Superior temporal gyrus (tissue), 1 donor: Measurements from ENCODE around the gene ZFP62.
"Not testable (repeated sequence)": the region's sequence is repeated elsewhere in the genome, so short reads cannot be mapped to it uniquely, and the experiment has no call there.

ENCODE experiments used
- DNase-seq: peaks from one replicate; pipeline ENCODE4 v3.0.0-alpha.2; 2016; ENCODE audit errors: extremely low spot score

Gene ZFP62

DNA sequence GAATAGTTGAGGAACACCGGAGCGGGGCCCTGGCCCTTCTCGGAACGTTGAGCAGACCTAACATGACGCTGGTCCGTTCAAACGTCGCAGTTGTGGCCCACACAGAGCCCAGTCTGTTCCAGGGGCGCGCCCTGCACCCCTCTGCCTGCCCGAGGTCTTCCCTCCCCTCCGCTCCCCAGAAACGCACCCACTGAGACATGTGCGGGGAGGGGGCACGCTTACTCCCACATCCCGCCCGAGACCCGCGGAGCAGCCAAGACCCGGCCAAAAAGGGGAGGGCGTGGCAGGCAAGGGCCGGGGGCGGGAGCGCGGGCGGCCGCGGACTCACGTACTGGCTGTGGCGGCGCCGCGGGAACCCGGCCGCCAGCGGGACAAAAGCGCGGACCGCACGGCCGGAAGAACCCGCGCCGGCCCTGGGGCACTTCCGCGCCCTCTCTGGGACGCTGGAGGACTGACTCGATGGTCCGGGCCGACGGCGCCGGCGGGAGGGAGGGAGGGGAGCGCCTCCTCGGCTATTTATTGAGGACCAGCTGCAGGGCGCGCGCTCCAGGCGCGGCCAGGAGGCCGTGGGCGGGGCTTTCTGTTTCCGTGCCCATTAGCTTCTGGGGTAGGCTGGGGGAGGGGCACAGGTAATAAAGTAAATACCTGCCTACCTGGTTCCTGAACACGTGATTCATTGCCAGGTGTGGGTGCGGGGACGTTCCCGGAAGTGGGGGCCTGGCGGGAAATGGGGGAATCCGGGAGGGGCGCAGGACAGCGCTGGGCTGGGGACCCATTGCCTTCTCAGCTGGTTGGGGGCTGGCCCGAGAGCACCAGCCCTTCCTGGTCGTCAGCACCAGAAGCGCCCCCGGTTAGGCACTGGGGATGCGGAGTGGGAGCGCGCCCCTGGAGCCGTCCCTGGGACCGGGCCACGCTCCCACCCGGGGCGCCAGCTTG is at the start of gene ZFP62:
Gene ZFP62, minus strand, starts transcription at position 390 of the 936 bp plus-strand sequence. Its CDS starts 57 bp downstream, at position 333.
- peak; percentile 85 for DNase-seq

DNA sequence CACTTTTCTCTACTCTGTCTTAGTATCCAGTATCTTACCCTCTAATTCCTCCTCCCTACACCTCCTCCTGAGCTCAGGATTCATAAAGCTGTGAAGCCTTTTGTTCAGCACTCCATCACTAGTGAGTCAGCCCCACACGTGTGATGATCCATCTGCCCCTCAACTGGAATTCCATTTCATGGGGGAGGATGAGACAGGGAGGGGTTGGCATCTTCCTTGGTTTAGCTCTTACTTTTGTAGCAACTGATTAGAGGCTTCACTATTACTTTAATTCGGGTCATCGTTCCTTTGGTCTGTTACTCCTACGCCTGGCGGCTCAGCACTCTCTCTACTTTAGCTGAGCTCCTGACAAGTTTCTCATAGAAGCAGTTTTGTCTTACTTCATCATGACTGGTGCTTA is 49.7 kb upstream of the ZFP62 start:
- DNase-seq = no peak

- no peak for DNase-seq
These were observed 49.1 kb upstream of the ZFP62 start for GRCh38 chr5:180910182-180910581.

- no peak for DNase-seq
These were observed 48.7 kb upstream of the ZFP62 start for GRCh38 chr5:180909782-180910181.

DNA sequence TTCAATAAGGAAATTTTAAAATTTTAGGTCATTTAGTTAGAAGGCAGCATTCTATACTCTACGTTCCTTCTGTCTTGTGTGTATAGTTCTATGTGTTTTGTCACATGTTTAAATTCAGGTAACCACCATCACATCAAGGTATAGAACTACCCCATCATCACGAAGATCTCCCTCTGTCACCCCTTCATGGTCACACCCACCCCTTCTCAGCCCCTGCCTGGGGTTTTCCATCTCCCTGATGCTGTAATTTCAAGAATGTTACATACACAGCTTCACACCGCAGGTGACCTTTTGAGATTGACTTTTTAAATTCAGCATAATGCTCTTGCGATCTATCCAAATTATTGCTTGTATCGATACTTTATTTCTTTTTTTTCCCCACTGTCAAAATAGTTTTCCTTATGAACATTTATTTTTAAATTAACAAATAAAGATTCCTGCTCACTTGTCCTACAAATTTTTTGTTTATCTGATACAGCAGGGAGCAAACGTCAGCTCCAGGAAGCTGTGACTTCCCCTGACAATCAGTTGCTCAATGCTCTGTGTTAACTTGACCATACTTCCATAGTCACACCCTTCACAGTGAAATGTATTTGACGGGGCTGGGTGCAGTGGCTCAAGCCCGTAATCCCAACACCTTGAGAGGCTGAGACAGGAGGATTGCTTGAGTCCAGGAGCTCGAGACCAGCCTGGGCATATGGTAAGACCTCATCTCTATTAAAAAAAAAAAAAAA is 48.1 kb upstream of the ZFP62 start:
- no peak for DNase-seq

DNA sequence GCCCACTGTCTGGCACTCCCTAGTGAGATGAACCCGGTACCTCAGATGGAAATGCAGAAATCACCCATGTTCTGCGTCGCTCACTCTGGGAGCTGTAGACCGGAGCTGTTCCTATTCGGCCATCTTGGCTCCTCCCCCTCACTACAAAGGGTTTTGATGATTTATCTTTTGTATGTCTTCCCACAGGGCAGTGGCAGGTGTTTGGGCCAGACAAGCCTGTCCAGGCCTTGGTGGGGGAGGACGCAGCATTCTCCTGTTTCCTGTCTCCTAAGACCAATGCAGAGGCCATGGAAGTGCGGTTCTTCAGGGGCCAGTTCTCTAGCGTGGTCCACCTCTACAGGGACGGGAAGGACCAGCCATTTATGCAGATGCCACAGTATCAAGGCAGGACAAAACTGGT is 47.3 kb upstream of the ZFP62 start:
- DNase-seq = no peak

DNA sequence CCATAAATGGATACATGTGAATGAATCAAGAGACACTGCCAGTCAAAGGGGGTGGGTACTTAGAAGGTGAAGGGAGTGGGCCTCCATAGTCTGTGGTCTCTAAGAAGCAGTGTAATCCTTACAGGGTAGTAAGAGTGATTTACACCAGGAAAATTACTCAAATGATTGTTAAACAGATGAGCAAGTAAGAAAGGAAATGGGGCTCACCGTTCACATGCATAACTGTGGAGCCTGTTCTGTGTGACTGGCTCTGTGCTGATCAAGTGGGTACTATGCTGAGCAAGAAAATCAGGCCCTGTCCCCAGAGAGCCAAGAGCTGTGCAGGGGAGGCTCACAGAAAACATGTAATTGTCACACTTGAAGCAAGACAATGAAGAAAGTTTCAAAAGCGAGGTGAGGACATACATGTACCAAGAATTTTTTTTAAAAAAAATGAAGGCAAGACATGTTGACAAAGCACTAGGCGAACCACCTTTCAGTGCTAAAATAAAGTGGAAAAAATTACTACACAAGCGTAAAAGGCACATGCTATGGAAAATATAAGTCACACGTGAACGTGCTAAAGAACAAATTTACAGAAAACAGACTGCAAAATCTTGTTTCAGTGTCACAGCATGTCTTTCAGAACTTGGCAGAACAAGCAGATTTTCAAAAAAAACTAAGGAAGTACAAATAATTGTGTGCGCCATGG is 40.4 kb upstream of the ZFP62 start:
- DNase-seq = no peak

DNA sequence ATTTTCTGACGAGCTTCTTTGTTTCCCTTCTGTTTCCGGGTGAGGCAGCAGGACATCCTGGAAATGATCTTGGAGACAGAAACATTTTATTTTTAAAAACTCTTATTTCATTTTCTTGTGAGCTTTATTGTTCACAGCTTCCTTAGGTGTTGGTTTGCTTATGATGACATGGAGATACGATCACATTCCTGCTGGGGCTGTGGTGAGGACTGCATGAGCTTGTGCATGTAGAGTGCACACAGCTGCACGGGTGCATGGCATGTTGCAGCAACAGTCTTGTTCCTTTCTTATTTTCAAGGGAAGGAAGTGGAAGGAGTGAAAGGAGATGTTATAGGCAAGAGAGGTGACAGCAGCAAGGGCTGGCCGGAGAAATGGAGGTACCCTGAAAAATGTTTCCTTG is 39.1 kb upstream of the ZFP62 start:
- DNase-seq = no peak

GRCh38 chr5:180898621-180899246 is 37.7 kb upstream of the ZFP62 start, which contains the start of gene BTNL8:
Gene BTNL8, plus strand, starts transcription at chr5:180899159. Its CDS starts 152 bp downstream, at chr5:180899311.
- no peak for DNase-seq

DNA sequence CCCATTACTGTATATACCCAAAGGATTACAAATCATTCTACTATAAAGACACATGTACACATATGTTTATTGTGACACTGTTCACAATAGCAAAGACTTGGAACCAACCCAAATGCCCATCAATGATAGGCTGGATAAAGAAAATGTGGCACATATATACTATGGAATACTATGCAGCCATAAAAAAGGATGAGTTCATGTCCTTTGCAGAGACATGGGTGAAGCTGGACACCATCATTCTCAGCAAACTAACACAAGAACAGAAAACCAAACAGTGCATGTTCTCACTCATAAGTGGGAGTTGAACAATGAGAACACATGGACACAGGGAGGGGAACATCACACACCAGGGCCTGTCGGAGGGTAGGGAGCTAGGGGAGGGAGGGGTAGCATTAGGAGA is 34.3 kb upstream of the ZFP62 start:
- DNase-seq = not testable (repeated sequence)

- DNase-seq = no peak
These were observed 28.3 kb upstream of the ZFP62 start for GRCh38 chr5:180889381-180889780.

GRCh38 chr5:180885845-180886529 is 24.9 kb upstream of the ZFP62 start:
- not testable (repeated sequence) for DNase-seq

DNA sequence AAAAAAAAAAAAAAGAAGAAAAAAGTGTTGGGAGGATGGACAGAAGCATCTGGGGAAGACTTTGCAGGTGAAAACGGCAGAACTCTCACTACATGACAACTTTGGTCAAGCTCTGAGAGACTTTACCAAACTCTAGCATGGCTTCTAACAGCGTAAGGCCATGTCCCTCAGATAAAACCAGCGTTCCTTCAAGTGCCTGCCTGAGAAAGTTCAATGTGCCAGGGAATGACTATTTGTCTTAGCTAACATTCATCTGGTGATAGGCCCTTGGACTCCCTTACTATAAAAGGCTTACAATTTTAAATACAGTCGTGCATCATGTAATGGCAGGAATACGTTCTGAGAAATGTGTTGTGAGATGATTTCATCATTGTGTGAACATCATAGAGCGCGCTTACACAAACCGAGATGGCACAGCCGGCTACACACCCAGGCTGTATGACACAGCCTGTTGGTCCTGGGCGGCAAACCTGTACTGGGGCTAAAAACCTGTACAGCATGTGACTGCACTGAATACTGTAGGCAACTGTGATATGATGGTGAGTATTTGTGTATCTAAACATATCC is 14.9 kb upstream of the ZFP62 start:
- DNase-seq = no peak

DNA sequence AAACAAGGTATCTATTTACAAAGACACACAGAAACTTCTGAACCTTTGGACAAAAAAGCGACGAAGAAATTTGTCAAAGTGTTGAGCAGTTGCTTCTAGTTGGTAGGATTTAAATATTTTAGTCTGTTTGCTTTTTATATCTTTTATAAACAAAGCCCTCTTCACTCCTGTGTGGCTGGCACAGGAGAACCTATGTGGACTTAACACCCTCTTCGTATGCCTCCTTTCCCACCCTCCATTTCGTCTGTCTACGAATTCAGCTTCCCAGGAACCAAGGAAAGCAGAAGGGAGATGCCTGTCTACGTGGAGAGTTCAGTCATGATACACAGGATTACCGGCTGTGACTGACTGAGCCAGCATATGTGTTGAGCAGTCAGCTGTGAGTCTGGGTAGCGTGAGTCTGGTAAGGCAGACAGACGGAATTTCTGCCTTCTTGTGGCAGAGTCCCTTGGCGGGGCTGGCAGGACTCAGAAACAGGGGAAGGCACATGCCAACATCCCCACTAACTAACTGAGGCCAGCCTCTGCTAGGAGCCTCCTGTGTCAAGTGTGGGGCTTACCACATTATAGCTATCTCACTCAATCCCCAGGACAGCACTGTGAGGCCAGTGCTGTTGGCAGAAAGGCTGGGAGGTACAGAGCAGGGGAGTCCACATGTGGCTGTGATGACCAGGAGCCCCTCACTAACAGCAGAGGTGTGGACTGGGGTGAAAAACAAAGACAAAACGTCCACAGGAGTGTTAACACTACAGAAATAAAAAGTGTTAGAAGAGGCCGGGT is 13.9 kb upstream of the ZFP62 start:
- no peak for DNase-seq

- DNase-seq = no peak
These were observed 12.8 kb upstream of the ZFP62 start for GRCh38 chr5:180873615-180874520.

DNA sequence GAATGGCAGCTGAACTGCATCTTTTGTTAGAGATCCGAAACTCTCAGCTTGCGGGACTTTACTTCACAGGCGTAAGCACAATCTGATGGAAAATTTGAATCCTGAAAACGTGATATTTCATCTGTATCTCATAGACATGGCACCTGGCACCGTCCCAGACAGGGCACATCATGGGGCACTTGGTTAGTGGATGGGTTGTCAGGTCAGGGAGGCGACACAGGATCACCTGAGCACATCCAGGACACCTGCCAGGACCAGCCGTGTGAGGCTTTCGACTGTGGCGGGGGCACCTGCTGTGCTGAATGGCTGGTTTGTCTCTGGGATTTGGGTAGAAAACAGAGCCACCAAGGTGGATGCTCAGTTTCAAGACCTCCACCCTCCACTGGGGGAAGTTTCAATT is 11.3 kb upstream of the ZFP62 start:
- no peak for DNase-seq

DNA sequence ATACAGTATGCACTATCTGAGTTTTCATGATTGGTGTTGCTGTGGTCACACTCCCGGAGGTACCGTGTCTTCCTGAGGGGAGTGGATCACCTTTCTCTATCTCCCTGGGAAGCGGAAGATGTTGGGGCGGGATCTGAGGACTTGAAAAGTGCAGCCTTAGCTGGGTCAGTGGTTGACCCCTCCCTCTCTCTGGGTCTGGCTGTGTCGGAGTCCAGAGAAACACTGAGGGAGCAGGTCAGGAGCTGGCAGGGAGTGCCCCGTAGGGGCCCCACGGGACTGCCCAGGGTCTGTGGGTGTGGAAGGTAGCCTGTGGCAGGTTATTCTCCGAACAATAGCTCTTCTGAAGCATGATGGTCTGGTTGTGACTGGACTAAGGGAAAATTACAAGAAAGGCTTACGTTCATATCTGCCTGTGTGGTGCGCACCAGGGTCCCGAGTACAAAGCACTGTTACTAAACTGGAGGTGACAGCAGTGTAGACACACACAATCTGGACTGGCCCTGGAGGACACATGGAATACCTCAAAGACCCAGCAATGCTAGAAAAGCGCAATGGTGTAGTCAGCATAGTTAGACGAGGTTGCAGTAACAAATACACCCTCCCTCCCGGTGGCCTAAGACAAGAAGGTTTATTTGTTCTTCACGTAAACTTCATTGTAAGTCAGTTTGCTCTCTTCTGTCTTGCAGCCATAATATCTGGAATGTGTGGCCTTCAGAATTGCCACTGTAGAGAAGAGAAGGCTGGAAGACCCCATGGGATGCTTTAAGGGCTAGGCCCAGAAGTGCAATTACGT is 9.4 kb upstream of the ZFP62 start:
- DNase-seq = no peak

- peak; percentile 37 for DNase-seq
These were observed 8.5 kb upstream of the ZFP62 start for GRCh38 chr5:180869587-180869986.
